T47D (cell line): ENCODE results near the gene ITLN1.
"Not testable (repeated sequence)": the region's sequence is repeated elsewhere in the genome, so short reads cannot be mapped to it uniquely, and the experiment has no call there.

ENCODE experiments used
- DNase-seq, 2 experiments: peaks; one replicate each; pipeline versions ENCODE4 v3.0.0 to v3.0.0-alpha.2; 2011 to 2012; ENCODE audit warnings: low read depth in 1 of 2, low spot score in 1 of 2
- JUND ChIP-seq: IDR thresholded peaks from 2 replicates; pipeline ENCODE4 v1.6.1; 2012; ENCODE audit warnings: low read depth
- in situ Hi-C: cut with HindIII; loops from 2 replicates; pipeline ENCODE4 v1.10.0; 2016; ENCODE audit warnings: low sequenced_read_pairs, low pct_unique_long_range_greater_than_20kb

Gene ITLN1

DNA sequence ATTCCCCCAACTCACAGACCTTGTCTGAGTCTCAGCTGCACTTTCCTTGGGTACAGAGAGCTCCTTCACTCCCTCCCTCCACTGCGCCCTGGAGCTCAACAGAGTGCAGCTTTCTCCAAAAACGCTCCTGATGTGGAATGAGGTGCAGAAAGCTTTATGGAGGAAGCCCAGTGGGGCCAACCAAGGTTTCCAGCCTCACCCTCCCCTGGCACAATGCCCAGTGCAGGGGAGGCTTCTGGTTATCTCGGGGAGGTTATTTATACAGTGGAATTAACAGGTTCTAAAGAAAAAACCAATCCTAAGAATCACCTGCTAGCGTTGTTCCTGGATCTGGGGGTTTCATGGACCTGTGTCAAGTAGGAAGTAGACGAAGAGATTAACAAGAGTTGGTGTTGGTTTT is at the start of gene ITLN1:
TSS of gene ITLN1 (minus strand) at position 139 of the 400 bp plus-strand sequence. CDS start 303 bp downstream, outside the sequence.
- in situ Hi-C loops, result no loop called here
- no peak for TF ChIP-seq JUND
- no peak for DNase-seq

GRCh38 chr1:160933305-160933704 is 48.3 kb upstream of the ITLN1 start:
- in situ Hi-C loops, DNase-seq: not testable (repeated sequence)

DNA sequence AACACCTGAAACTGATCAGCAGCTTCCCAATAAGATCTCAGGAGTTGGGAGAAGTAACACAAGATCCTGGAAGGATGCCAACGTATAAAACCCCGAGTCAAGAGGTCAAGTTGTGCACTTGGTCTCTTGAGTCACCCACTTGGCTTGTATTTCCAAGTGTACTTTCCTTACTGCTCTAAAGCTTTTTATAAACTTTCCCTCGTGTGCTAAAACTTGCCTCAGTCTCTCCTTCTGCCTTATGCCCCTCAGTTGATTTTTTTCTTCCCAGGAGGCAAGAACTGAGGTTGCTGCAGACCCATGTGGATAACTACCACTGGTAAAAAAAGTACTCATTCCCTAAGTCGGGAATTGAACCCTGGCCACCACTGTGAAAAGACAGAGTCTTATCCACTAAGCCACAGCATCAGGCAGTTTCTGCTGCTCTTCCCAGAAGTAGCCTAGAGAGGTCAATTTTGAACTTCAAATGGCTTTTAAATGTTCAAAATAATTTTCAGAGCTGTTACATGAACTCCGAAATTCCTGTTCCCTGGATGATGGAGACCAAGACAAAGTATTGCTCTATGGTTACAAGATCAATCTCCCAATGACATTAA is 40.8 kb upstream of the ITLN1 start:
- peak in 1 of 2 experiments; percentile 62 for DNase-seq
- in situ Hi-C loops, result no loop called here
- no peak for TF ChIP-seq JUND

- DNase-seq, result no peak
- TF ChIP-seq JUND, result no peak
- in situ Hi-C loops, result no loop called here
Measured at GRCh38 chr1:160924791-160925651, 40.0 kb upstream of the ITLN1 start.

DNA sequence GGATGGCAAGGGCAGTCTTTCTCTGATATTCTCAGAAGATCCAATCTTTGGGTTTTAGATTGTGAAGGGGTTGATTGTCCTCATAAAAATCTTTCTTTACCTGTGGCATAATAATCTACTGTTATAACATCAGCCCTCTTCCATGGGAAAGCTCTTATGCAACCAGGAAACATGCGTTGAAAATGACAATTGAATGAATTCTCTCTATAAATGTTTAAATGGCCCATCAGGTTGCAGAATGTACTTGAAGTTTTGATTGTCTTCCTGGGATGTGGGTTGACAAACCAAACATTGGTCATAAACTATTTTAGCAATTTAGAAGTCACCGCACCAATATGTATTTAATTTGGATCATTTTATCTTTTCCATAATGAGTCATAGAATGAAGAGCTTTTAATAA is 31.7 kb upstream of the ITLN1 start:
- in situ Hi-C loops, result no loop called here
- DNase-seq, result no peak
- TF ChIP-seq JUND, result no peak

- in situ Hi-C loops, result not testable (repeated sequence)
Measured at GRCh38 chr1:160913229-160913628, 28.2 kb upstream of the ITLN1 start.

GRCh38 chr1:160911925-160912324 is 26.9 kb upstream of the ITLN1 start:
- TF ChIP-seq JUND, result no peak
- DNase-seq, result no peak
- in situ Hi-C loops, result no loop called here

More at GRCh38 chr1:160913229-160913628, 28.2 kb upstream of the ITLN1 start:
- not testable (repeated sequence) for DNase-seq

DNA sequence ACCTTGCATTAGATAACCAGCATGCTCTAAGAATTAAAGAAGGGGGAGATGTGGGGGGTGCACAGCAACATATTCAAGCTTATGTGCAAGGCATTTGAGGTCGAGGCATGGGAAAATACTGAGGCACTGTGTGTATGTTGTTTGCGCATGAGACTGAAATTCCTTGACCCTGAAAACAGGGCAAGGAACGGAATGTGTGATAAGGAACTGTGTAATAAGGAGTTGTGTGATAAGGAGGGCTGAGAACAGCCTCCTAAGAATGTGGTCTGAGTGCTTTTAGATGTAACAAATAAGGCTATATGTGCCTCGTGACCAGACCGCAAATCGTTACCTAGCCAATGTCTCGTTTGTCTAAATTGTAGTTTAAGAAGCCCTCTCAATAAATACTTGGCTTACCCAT is 26.5 kb upstream of the ITLN1 start:
- no peak for TF ChIP-seq JUND
- DNase-seq, result no peak
- in situ Hi-C loops, result no loop called here

GRCh38 chr1:160910170-160910750 is 25.3 kb upstream of the ITLN1 start:
- in situ Hi-C loops, result no loop called here
- DNase-seq, result no peak

DNA sequence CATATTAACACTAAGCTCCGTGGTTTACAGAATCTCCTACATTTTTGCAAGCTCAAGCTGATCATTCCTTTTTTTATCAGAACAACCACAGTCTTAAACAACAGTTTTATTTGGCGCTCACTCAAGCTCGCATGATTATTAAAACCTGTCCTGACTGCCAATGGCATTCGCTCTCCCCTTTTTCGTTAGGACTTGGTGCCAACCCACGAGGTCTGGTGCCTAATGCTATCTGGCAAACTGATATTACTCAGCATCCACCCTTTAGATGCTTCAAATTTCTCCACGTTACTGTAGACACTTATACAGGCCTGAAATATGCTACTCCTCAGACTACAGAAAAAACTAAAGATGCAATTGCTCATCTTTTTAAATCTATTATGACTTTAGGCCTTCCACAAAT is 23.0 kb upstream of the ITLN1 start:
- TF ChIP-seq JUND, result no peak
- in situ Hi-C loops, result no loop called here
- DNase-seq, result no peak

More at GRCh38 chr1:160910170-160910750, 25.3 kb upstream of the ITLN1 start:
- no peak for TF ChIP-seq JUND

DNA sequence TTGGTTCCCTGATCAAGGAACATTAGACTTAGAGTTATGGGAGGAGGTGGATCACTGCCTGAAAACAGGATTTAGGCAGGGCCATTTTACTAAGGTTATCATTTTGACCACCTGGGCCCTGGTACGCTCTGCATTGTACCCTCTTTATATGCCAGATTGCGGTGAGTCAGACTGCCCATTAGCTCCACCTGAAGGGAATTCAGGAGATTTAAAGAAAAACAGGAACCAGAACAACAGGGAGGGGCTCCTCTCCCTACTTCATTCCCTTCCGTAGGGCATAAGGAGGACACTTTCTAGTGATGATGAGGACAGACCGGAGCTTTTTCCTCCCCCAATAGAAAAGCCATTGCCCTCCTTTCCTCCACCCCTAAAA is 20.6 kb upstream of the ITLN1 start:
- DNase-seq, result no peak
- in situ Hi-C loops, result no loop called here
- no peak for TF ChIP-seq JUND

GRCh38 chr1:160904783-160905616 is 20.0 kb upstream of the ITLN1 start:
- TF ChIP-seq JUND, result no peak
- DNase-seq, result no peak
- in situ Hi-C loops, result no loop called here

DNA sequence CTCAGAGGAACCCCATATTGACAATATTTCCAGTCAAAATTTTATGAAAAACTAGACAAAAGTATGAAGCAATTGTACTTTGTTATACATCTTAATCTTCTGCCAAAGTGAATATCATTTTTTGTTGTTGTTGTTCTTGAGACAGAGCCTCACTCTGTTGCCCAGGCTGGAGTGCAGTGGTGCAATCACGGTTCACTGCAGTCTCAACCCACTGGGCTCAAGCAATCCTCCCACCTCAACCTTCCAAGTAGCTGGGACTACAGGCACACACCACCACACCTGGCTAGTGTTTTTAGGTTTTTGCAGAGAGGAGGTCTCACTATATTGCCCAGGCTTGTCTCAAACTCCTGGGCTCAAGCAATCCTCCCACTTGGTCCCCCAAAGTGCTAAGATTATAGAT is 17.3 kb upstream of the ITLN1 start:
- DNase-seq, in situ Hi-C loops: not testable (repeated sequence)
